WTC11 (cell line): ENCODE results near the gene TMEM41B.

Experiments
- IRF1 ChIP-seq: sonication (generic); formaldehyde crosslinking; IDR thresholded peaks from 2 replicates; pipeline ENCODE4 v1.8.0; 2023; ENCODE audit warnings: missing genetic modification reagents
- SMAD3 ChIP-seq: sonication (generic); formaldehyde crosslinking; IDR thresholded peaks from 2 replicates; pipeline ENCODE4 v1.8.0; 2022; ENCODE audit warnings: missing genetic modification reagents, mild to moderate bottlenecking, borderline replicate concordance

DNA sequence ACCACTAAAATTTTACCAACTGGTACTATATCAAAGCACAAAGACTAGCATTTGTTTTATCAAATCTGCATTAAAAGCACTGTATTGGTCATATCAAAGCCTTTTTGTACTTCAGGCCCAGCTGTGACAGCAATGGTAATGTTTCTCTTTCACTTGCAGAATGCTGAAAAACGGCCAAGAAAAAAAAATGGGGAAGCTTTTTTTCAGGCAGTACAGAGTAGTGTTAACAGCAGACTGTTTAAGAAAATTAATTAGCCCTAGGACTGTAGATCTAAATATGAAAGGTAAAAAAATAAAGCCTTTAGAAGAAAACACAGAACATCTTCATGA, 82.6 kb downstream of the TMEM41B start:
- TF ChIP-seq SMAD3: no peak
- no peak for TF ChIP-seq IRF1
